GM23338 (cell line): ENCODE measurements around the gene XPR1. TPM values are rescaled to one million over a fixed set of nuclear protein-coding genes. Genes with fewer than 3 reads are reported as not detected.

Experiments
- ATAC-seq: fragments of 200-7000 bp; cut with Tn5 transposase; 3 replicates; pipeline ENCODE4 v1.9.1; 2020
- DNase-seq: peaks from one replicate; pipeline ENCODE4 v3.0.0-alpha.2; 2015; ENCODE audit warnings: low spot score
- H2AFZ ChIP-seq: fragments of 200-600 bp; sonication (generic); 2 replicates; pipeline ENCODE4 v1.8.0; 2016; ENCODE audit warnings: antibody characterized with exemption, mild to moderate bottlenecking, moderate library complexity
- H3F3A ChIP-seq: fragments of 200-600 bp; sonication (generic); replicated peaks from 2 replicates; pipeline ENCODE4 v1.8.0; 2017; ENCODE audit warnings: antibody characterized with exemption, mixed run types, low read depth
- H3K27ac ChIP-seq: fragments of 200-600 bp; sonication (generic); 2 replicates; pipeline ENCODE4 v1.6.1; 2016; ENCODE audit warnings: low read depth
- H3K27me3 ChIP-seq: fragments of 200-600 bp; sonication (generic); 2 replicates; pipeline ENCODE4 v1.8.0; 2016; ENCODE audit warnings: mild to moderate bottlenecking, mixed run types, moderate library complexity; ENCODE audit not compliant: insufficient read depth
- H3K36me3 ChIP-seq: fragments of 200-600 bp; sonication (generic); 2 replicates; pipeline ENCODE4 v1.8.0; 2016; ENCODE audit warnings: mild to moderate bottlenecking; ENCODE audit not compliant: insufficient read depth
- H3K4me1 ChIP-seq: fragments of 200-600 bp; sonication (generic); 2 replicates; pipeline ENCODE4 v1.8.0; 2016; ENCODE audit warnings: mild to moderate bottlenecking, moderate library complexity; ENCODE audit not compliant: insufficient read depth
- H3K4me2 ChIP-seq: fragments of 200-600 bp; sonication (generic); 2 replicates; pipeline ENCODE4 v1.7.1; 2017; ENCODE audit warnings: mixed run types
- H3K4me3 ChIP-seq: fragments of 200-600 bp; sonication (generic); 2 replicates; pipeline ENCODE4 v1.6.1; 2016; ENCODE audit warnings: mixed run types
- H3K79me2 ChIP-seq: fragments of 200-600 bp; sonication (generic); replicated peaks from 2 replicates; pipeline ENCODE4 v1.8.0; 2017; ENCODE audit warnings: mild to moderate bottlenecking; ENCODE audit not compliant: insufficient read depth
- H3K9me2 ChIP-seq: fragments of 200-600 bp; sonication (generic); 2 replicates; pipeline ENCODE4 v1.8.0; 2017; ENCODE audit not compliant: insufficient read depth
- H4K20me1 ChIP-seq: fragments of 200-600 bp; sonication (generic); replicated peaks from 2 replicates; pipeline ENCODE4 v1.8.0; 2017; ENCODE audit warnings: mild to moderate bottlenecking; ENCODE audit not compliant: insufficient read depth
- H3K27ac Mint-ChIP-seq: 2 replicates; pipeline ENCODE4 v1.8.0; 2020; ENCODE audit warnings: inconsistent platforms, mild to moderate bottlenecking, moderate library complexity, mixed read lengths
- H3K27me3 Mint-ChIP-seq: 3 replicates; pipeline ENCODE4 v1.8.0; 2022; ENCODE audit warnings: low read depth, mild to moderate bottlenecking, moderate library complexity, mixed read lengths, inconsistent platforms; ENCODE audit not compliant: insufficient read depth, poor library complexity
- H3K36me3 Mint-ChIP-seq: 3 replicates; pipeline ENCODE4 v1.8.0; 2021; ENCODE audit warnings: low read depth, mild to moderate bottlenecking, inconsistent platforms, moderate library complexity, mixed read lengths
- H3K4me1 Mint-ChIP-seq: 3 replicates; pipeline ENCODE4 v1.8.0; 2020; ENCODE audit warnings: mild to moderate bottlenecking, inconsistent platforms, mixed read lengths
- H3K4me3 Mint-ChIP-seq: 3 replicates; pipeline ENCODE4 v1.8.0; 2021; ENCODE audit warnings: moderate library complexity, mild to moderate bottlenecking, inconsistent platforms, mixed read lengths
- H3K9me3 Mint-ChIP-seq: 3 replicates; pipeline ENCODE4 v1.8.0; 2020; ENCODE audit warnings: moderate library complexity, mild to moderate bottlenecking, inconsistent platforms, mixed read lengths
- CREB1 ChIP-seq: fragments of 250-450 bp; sonication (Bioruptor Pico); IDR thresholded peaks from 2 replicates; pipeline ENCODE4 v1.5.0; 2020; ENCODE audit warnings: low read depth, mild to moderate bottlenecking, moderate library complexity
- EZH2 ChIP-seq: fragments of 200-600 bp; sonication (generic); IDR thresholded peaks from one replicate; pipeline ENCODE4 v1.8.0; 2017; ENCODE audit warnings: antibody characterized with exemption, mild to moderate bottlenecking, low read depth; ENCODE audit not compliant: unreplicated experiment
- EZH2phosphoT487 ChIP-seq: fragments of 200-600 bp; sonication (generic); IDR thresholded peaks from one replicate; pipeline ENCODE4 v1.8.1; 2018; ENCODE audit warnings: antibody characterized with exemption; ENCODE audit not compliant: unreplicated experiment
- JUNB ChIP-seq: IDR thresholded peaks from one replicate; pipeline ENCODE4 v1.6.1; 2016; ENCODE audit warnings: antibody characterized with exemption; ENCODE audit not compliant: unreplicated experiment
- NANOG ChIP-seq: IDR thresholded peaks from 2 replicates; pipeline ENCODE4 v1.6.1; 2016; ENCODE audit warnings: antibody characterized with exemption, borderline replicate concordance
- POLR2AphosphoS5 ChIP-seq: IDR thresholded peaks from 2 replicates; pipeline ENCODE4 v1.6.1; 2016; ENCODE audit warnings: antibody characterized with exemption, low read depth
- STAT1 ChIP-seq: IDR thresholded peaks from one replicate; pipeline ENCODE4 v1.6.1; 2016; ENCODE audit warnings: antibody characterized with exemption; ENCODE audit not compliant: unreplicated experiment
- ZNF114 ChIP-seq: fragments of 250-450 bp; sonication (Bioruptor Pico); IDR thresholded peaks from 2 replicates; pipeline ENCODE4 v1.5.0; 2020; ENCODE audit warnings: mild to moderate bottlenecking, moderate library complexity
- ZNF331 ChIP-seq: fragments of 250-450 bp; sonication (Bioruptor Pico); IDR thresholded peaks from 2 replicates; pipeline ENCODE4 v1.5.0; 2020; ENCODE audit warnings: low read depth, mild to moderate bottlenecking, moderate library complexity
- polyA plus RNA-seq: library from polyadenylated mRNA; unstranded; fragments of >200 nt; fragmentation: Nextera tagmentation; extraction: Ambion mirVana; gene quantifications from 2 replicates; pipeline ENCODE4 v1.2.1, GENCODE V29; 2016
- total RNA-seq: library from RNA; depleted of rRNA; stranded (reverse); fragments of >200 nt; shearing (Covaris generic); gene quantifications from 2 replicates; pipeline ENCODE4 v1.2.3, GENCODE V29; 2014
- TF ChIP-seq, protein P1 (sequence below): IDR thresholded peaks from one replicate; pipeline ENCODE4 v1.6.1; 2018; ENCODE audit warnings: antibody characterized with exemption; ENCODE audit not compliant: unreplicated experiment
- TF ChIP-seq, protein P2 (sequence below): IDR thresholded peaks from 2 replicates; pipeline ENCODE4 v1.6.1; 2016; ENCODE audit warnings: antibody characterized with exemption
- TF ChIP-seq, protein P3 (sequence below), 2 experiments: fragments of 200-600 bp in 1 of 2; sonication (generic) in 1 of 2; conservative IDR thresholded peaks; 2 replicates each; pipeline versions ENCODE4 v1.5.1 to v1.6.1; 2016 to 2017; ENCODE audit warnings: antibody characterized with exemption in 2 of 2, low read depth in 2 of 2, mild to moderate bottlenecking in 2 of 2, moderate library complexity in 1 of 2

XPR1 gene
- total and polyA plus RNA-seq, 2 experiments from 2014 or later, result 9.3 to 38.1 TPM

DNA sequence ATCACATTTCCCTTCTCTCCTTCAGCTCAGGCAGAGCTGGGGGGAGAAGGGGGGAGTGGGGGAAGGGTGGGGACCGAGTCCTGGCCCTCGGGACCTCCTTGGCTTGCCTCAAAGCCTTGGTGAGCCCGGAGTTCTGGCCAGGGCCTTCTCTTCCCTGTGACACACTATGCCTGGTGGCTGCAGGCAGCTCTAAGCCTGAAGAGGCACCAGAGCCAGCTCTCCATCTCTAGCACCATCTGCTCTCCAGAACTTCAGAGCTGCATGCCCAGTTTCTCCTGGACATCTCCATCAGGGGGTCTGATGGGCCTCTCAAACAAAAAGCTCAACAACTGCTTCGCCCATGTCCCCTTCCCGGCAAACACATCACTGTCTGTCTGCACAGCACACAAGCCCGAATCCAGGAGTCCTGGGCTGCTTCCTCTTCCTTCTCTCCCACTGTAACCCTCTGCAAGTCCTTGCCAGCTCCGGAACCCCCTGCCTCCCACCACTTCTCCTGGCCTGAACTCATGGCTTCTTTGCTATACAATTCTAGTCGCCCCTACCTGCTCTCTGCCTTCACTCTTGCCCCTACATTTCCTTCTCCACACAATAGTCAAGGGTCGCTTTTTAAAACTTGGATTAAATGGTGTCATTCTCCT lies 307.4 kb downstream of the XPR1 start:
- Histone ChIP-seq H3K27ac (no peak overlapping the region), H3K79me2 (no peaks in the 10 kb centered on the region), H4K20me1 (no peaks in the 10 kb centered on the region), H3K4me3 (no peak overlapping the region), H3K27me3 (no peaks in the 10 kb centered on the region), H3F3A (no peaks in the 10 kb centered on the region), H3K36me3 (no peaks in the 10 kb centered on the region), H2AFZ (no peak overlapping the region), H3K9me2 (no peaks in the 10 kb centered on the region), H3K4me2 (no peak overlapping the region), H3K4me1 (no peaks in the 10 kb centered on the region)
- no peaks in the 10 kb centered on the region for H3K36me3 Mint-ChIP-seq
- H3K27ac Mint-ChIP-seq, result no peak overlapping the region
- TF ChIP-seq ZNF331 (no peak), EZH2phosphoT487 (no peak), EZH2 (no peak), CREB1 (CRISPR knock-in tag) (no peak), ZNF114 (no peak)
- TF ChIP-seq, protein P1, sequence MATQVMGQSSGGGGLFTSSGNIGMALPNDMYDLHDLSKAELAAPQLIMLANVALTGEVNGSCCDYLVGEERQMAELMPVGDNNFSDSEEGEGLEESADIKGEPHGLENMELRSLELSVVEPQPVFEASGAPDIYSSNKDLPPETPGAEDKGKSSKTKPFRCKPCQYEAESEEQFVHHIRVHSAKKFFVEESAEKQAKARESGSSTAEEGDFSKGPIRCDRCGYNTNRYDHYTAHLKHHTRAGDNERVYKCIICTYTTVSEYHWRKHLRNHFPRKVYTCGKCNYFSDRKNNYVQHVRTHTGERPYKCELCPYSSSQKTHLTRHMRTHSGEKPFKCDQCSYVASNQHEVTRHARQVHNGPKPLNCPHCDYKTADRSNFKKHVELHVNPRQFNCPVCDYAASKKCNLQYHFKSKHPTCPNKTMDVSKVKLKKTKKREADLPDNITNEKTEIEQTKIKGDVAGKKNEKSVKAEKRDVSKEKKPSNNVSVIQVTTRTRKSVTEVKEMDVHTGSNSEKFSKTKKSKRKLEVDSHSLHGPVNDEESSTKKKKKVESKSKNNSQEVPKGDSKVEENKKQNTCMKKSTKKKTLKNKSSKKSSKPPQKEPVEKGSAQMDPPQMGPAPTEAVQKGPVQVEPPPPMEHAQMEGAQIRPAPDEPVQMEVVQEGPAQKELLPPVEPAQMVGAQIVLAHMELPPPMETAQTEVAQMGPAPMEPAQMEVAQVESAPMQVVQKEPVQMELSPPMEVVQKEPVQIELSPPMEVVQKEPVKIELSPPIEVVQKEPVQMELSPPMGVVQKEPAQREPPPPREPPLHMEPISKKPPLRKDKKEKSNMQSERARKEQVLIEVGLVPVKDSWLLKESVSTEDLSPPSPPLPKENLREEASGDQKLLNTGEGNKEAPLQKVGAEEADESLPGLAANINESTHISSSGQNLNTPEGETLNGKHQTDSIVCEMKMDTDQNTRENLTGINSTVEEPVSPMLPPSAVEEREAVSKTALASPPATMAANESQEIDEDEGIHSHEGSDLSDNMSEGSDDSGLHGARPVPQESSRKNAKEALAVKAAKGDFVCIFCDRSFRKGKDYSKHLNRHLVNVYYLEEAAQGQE, result no peak
- TF ChIP-seq, protein P2, sequence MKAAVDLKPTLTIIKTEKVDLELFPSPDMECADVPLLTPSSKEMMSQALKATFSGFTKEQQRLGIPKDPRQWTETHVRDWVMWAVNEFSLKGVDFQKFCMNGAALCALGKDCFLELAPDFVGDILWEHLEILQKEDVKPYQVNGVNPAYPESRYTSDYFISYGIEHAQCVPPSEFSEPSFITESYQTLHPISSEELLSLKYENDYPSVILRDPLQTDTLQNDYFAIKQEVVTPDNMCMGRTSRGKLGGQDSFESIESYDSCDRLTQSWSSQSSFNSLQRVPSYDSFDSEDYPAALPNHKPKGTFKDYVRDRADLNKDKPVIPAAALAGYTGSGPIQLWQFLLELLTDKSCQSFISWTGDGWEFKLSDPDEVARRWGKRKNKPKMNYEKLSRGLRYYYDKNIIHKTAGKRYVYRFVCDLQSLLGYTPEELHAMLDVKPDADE, result no peak
- ATAC-seq (no peak), DNase-seq (no peak)
- H3K4me1 Mint-ChIP-seq, result peaks cover 22% of the 10 kb centered on the region
- H3K27me3 Mint-ChIP-seq, result peaks cover 16% of the 10 kb centered on the region
- no peak overlapping the region for H3K4me3 Mint-ChIP-seq
- H3K9me3 Mint-ChIP-seq, result no peaks in the 10 kb centered on the region

DNA sequence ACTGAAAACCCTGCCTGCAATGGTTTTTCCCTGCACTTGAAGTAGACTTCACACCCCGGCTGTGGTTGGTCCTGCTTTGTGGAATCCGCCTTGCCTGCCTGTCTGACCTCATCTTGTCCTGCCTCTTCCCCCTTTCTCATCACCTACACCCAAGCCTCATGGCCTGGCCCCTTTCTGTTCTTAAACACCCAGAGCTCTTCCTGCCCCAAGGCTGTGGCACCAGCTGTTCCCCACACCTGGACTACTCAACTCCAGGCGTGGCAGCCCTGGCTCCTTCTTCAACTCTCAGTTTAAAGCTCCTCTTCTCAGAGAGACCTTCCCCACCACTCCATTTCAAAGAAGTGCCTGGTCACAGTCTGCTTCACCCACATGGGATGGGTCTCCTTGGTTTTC lies 307.9 kb downstream of the XPR1 start:
- H3K27me3 ChIP-seq, result no peaks in the 10 kb centered on the region
- H4K20me1 ChIP-seq, result no peaks in the 10 kb centered on the region
- no peak overlapping the region for H2AFZ ChIP-seq
- no peak overlapping the region for H3K4me3 ChIP-seq
- H3K9me2 ChIP-seq, result no peaks in the 10 kb centered on the region
- H3K4me3 Mint-ChIP-seq, result no peak overlapping the region
- H3K4me1 Mint-ChIP-seq, result peaks cover 20% of the 10 kb centered on the region
- ATAC-seq (no peak), DNase-seq (no peak)
- no peaks in the 10 kb centered on the region for H3K36me3 Mint-ChIP-seq
- no peaks in the 10 kb centered on the region for H3F3A ChIP-seq
- no peaks in the 10 kb centered on the region for H3K9me3 Mint-ChIP-seq
- no peak overlapping the region for H3K27ac ChIP-seq
- H3K36me3 ChIP-seq, result no peaks in the 10 kb centered on the region
- no peak overlapping the region for H3K27ac Mint-ChIP-seq
- H3K4me2 ChIP-seq, result no peak overlapping the region
- H3K27me3 Mint-ChIP-seq, result peaks cover 17% of the 10 kb centered on the region
- H3K79me2 ChIP-seq, result no peaks in the 10 kb centered on the region
- H3K4me1 ChIP-seq, result no peaks in the 10 kb centered on the region
- TF ChIP-seq ZNF114 (no peak), STAT1 (no peak), ZNF331 (no peak), POLR2AphosphoS5 (no peak), JUNB (no peak), CREB1 (CRISPR knock-in tag) (no peak), NANOG (no peak)
- TF ChIP-seq, protein P3, sequence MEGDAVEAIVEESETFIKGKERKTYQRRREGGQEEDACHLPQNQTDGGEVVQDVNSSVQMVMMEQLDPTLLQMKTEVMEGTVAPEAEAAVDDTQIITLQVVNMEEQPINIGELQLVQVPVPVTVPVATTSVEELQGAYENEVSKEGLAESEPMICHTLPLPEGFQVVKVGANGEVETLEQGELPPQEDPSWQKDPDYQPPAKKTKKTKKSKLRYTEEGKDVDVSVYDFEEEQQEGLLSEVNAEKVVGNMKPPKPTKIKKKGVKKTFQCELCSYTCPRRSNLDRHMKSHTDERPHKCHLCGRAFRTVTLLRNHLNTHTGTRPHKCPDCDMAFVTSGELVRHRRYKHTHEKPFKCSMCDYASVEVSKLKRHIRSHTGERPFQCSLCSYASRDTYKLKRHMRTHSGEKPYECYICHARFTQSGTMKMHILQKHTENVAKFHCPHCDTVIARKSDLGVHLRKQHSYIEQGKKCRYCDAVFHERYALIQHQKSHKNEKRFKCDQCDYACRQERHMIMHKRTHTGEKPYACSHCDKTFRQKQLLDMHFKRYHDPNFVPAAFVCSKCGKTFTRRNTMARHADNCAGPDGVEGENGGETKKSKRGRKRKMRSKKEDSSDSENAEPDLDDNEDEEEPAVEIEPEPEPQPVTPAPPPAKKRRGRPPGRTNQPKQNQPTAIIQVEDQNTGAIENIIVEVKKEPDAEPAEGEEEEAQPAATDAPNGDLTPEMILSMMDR (conservative IDR thresholded peaks at IDR 0.05; ENCODE audit: low read depth in 2 of 2), result no peak
- TF ChIP-seq, protein P1, result no peak
